ENCODE data around the gene ARHGEF9. TPM values are rescaled to one million over a fixed set of nuclear protein-coding genes. Genes with fewer than 3 reads are reported as not detected.

The ARHGEF9 gene
- total and polyA plus RNA-seq, 2 of the 8 experiments (the other 6 are each of a cell fraction or from before 2014, with no cell fraction given) = 28.7 to 31.8 TPM

GRCh38 chrX:63737131-63737921 lies 47.7 kb downstream of the ARHGEF9 start:
- no peaks in the 10 kb centered on the region for H3K9me3 ChIP-seq (ENCODE audit: insufficient read depth in 2 of 2, low read depth in 1 of 2, low read length in 1 of 2)
- ChIA-PET CTCF (ENCODE audit: partially characterized antibody) (no interaction called here), POLR2A (ENCODE audit: partially characterized antibody) (no interaction called here)
- H3K4me2 ChIP-seq (ENCODE audit: insufficient read depth in 1 of 2, low read depth in 2 of 2, low read length in 2 of 2) = no peak overlapping the region
- no peak for FAIRE-seq
- no peak for DNase-seq (ENCODE audit: low read depth in 1 of 2, low spot score in 2 of 2)
- no peak overlapping the region for H4K91ac ChIP-seq (replicated peaks; ENCODE audit: insufficient read length, low read length)
- H3K79me1 ChIP-seq (ENCODE audit: low read depth, low read length) = 0 out of 2 replicates have a peak, but pooled peaks cover 3% of the 10 kb centered on the region
- H3K9ac ChIP-seq (replicated peaks in 1 of 4; ENCODE audit: extremely low read depth in 1 of 4, low read depth in 3 of 4, low read length in 3 of 4) = no peak overlapping the region
- no peak overlapping the region for H2BK5ac ChIP-seq (ENCODE audit: low read depth, low read length)
- no peak overlapping the region for H4K5ac ChIP-seq (ENCODE audit: insufficient read length, low read depth, low read length)
- 82% methylated on average over 3 of the region's 3 CpGs; no CpG with 5 or more reads in 1 of the 2 experiments for whole genome bisulfite sequencing, 2 experiments (ENCODE audit: extremely low coverage in 1 of 2, insufficient coverage in 1 of 2, insufficient read length in 1 of 2, insufficient replicate concordance in 2 of 2, low coverage in 1 of 2, low lambda C conversion rate in 2 of 2, missing lambda C conversion rate in 1 of 2)
- H3K27ac ChIP-seq (ENCODE audit: low read depth, low read length) = no peak overlapping the region
- no peak overlapping the region for H3K23ac ChIP-seq (ENCODE audit: insufficient read length)
- no peak overlapping the region for H3K14ac ChIP-seq (ENCODE audit: insufficient read length)
- no peaks in the 10 kb centered on the region for H3K27me3 ChIP-seq (replicated peaks in 1 of 4; ENCODE audit: control insufficient read depth in 3 of 4, extremely low read depth in 1 of 4, insufficient read depth in 3 of 4, low read length in 3 of 4)
- H3K4me3 ChIP-seq (ENCODE audit: extremely low read depth in 1 of 4, insufficient read depth in 2 of 4, low read depth in 3 of 4, low read length in 4 of 4) = no peak overlapping the region
- H3K4me1 ChIP-seq (replicated peaks in 1 of 4; ENCODE audit: control insufficient read depth in 3 of 4, insufficient read depth in 4 of 4, low read length in 3 of 4) = no peaks in the 10 kb centered on the region; a peak in 1 of 7 replicates
- no peak overlapping the region for H3K4ac ChIP-seq (replicated peaks; ENCODE audit: insufficient read length, low read depth, low read length)
- no peak overlapping the region for H2BK12ac ChIP-seq (ENCODE audit: low read depth, low read length)
- no peak overlapping the region for H2BK20ac ChIP-seq (ENCODE audit: low read length)
- no peak overlapping the region for H3K18ac ChIP-seq (ENCODE audit: extremely low read depth, low read length)
- H2AFZ ChIP-seq (ENCODE audit: low read length) = no peak overlapping the region
- no peaks in the 10 kb centered on the region for H3K23me2 ChIP-seq (ENCODE audit: low read depth, low read length)
- H4K8ac ChIP-seq (ENCODE audit: extremely low read depth, insufficient read depth, low read length) = no peak overlapping the region
- H3K36me3 ChIP-seq (ENCODE audit: control insufficient read depth in 2 of 4, insufficient read depth in 4 of 4, low read length in 3 of 4) = no peaks in the 10 kb centered on the region
- H2AK5ac ChIP-seq (ENCODE audit: low read depth, low read length) = no peak overlapping the region
- H3K56ac ChIP-seq (replicated peaks; ENCODE audit: insufficient read length, low read depth, low read length) = no peak overlapping the region
- H2BK120ac ChIP-seq (replicated peaks; ENCODE audit: low read depth, low read length) = no peak overlapping the region
- peaks cover 0 to 9% of the 10 kb centered on the region in 2 experiments for H4K20me1 ChIP-seq (replicated peaks in 1 of 2; ENCODE audit: control insufficient read depth in 1 of 2, insufficient read depth in 2 of 2, low read length in 2 of 2)
- no peak overlapping the region for H2BK15ac ChIP-seq (ENCODE audit: low read length)
- peaks cover 0 to 62% of the 10 kb centered on the region in 2 experiments; a peak in 2 of 4 replicates for H3K79me2 ChIP-seq (ENCODE audit: control insufficient read depth in 1 of 2, insufficient read depth in 2 of 2, low read length in 2 of 2)
- TF ChIP-seq ATF2 (IDR thresholded peaks at IDR 0.05; ENCODE audit: low read length) (no peak), MAFK (IDR thresholded peaks at IDR 0.05; ENCODE audit: low read depth, low read length) (no peak), SIRT6 (IDR thresholded peaks at IDR 0.05; ENCODE audit: low read length) (no peak), CBX5 (IDR thresholded peaks at IDR 0.05; ENCODE audit: low read depth, low read length) (no peak), GABPA (IDR thresholded peaks at IDR 0.05; ENCODE audit: borderline replicate concordance, insufficient read depth, low read length) (no peak), HDAC2 (IDR thresholded peaks at IDR 0.05; ENCODE audit: borderline replicate concordance in 1 of 2, low read depth in 2 of 2, low read length in 2 of 2) (no peak), SIX5 (IDR thresholded peaks at IDR 0.05; ENCODE audit: low read depth, low read length) (no peak), POLR2AphosphoS5 (IDR thresholded peaks at IDR 0.05; ENCODE audit: low read depth, low read length) (no peak), SP2 (IDR thresholded peaks at IDR 0.05; ENCODE audit: low read length) (no peak)
